HepG2 (cell line): ENCODE measurements around the gene NFKBIL1. TPM values are rescaled to one million over a fixed set of nuclear protein-coding genes. Genes with fewer than 3 reads are reported as not detected.
A peak's percentile ranks its signal among the peaks of the same experiment; 100 is the strongest.

ENCODE experiments used
- AKAP8 ChIP-seq: sonication (generic); formaldehyde crosslinking; IDR thresholded peaks from 2 replicates; pipeline ENCODE4 v1.5.1; 2020; ENCODE audit warnings: mild to moderate bottlenecking, missing genetic modification reagents
- ATF7 ChIP-seq, 2 experiments: fragments of 450-650 bp in 1 of 2; sonication (generic) in 1 of 2; formaldehyde crosslinking in 1 of 2; IDR thresholded peaks; 2 replicates each; pipeline versions ENCODE4 v1.4.0 to v1.6.1; 2016 to 2020; ENCODE audit warnings: antibody characterized with exemption in 1 of 2, mild to moderate bottlenecking in 1 of 2, missing genetic modification reagents in 1 of 2
- BRD4 ChIP-seq: sonication (generic); formaldehyde crosslinking; IDR thresholded peaks from 2 replicates; pipeline ENCODE4 v1.4.0; 2020; ENCODE audit warnings: missing genetic modification reagents
- HNF4A ChIP-seq: sonication (generic); formaldehyde crosslinking; IDR thresholded peaks from 2 replicates; pipeline ENCODE4 v1.4.0; 2020; ENCODE audit warnings: missing genetic modification reagents
- KLF6 ChIP-seq: IDR thresholded peaks from 2 replicates; pipeline ENCODE4 v1.8.0; 2016; ENCODE audit warnings: missing biosample characterization, missing genetic modification reagents
- NR2F1 ChIP-seq, 2 experiments: fragments of 450-650 bp in 1 of 2; formaldehyde crosslinking in 1 of 2; IDR thresholded peaks; 2 replicates each; pipeline versions ENCODE4 v1.5.0 to v1.6.1; 2016 to 2020; ENCODE audit warnings: mild to moderate bottlenecking in 1 of 2, missing compliant biosample characterization in 1 of 2, missing genetic modification reagents in 1 of 2, moderate library complexity in 1 of 2
- NRL ChIP-seq: sonication (generic); formaldehyde crosslinking; IDR thresholded peaks from 2 replicates; pipeline ENCODE4 v1.5.0; 2020; ENCODE audit warnings: missing genetic modification reagents, mild to moderate bottlenecking, moderate library complexity, borderline replicate concordance
- RFX1 ChIP-seq: fragments of 450-650 bp; IDR thresholded peaks from 2 replicates; pipeline ENCODE4 v1.6.1; 2017
- SMC3 ChIP-seq: IDR thresholded peaks from 2 replicates; pipeline ENCODE4 v1.6.1; 2011; ENCODE audit warnings: low read length, improper control_type of control experiment
- SSRP1 ChIP-seq: IDR thresholded peaks from 2 replicates; pipeline ENCODE4 v1.6.1; 2016; ENCODE audit warnings: control low read depth
- STAT5B ChIP-seq: sonication (generic); formaldehyde crosslinking; IDR thresholded peaks from 2 replicates; pipeline ENCODE4 v1.4.0; 2020; ENCODE audit warnings: missing genetic modification reagents
- TBP ChIP-seq: sonication (generic); formaldehyde crosslinking; IDR thresholded peaks from 2 replicates; pipeline ENCODE4 v1.5.0; 2020; ENCODE audit warnings: missing genetic modification reagents
- ZNF138 ChIP-seq: sonication (generic); formaldehyde crosslinking; IDR thresholded peaks from 2 replicates; pipeline ENCODE4 v1.5.0; 2020; ENCODE audit warnings: mild to moderate bottlenecking, low read depth, missing genetic modification reagents
- ZNF274 ChIP-seq: sonication (generic); formaldehyde crosslinking; IDR thresholded peaks from 2 replicates; pipeline ENCODE4 v1.5.1; 2020; ENCODE audit warnings: mild to moderate bottlenecking, missing genetic modification reagents
- ZNF337 ChIP-seq: sonication (generic); formaldehyde crosslinking; IDR thresholded peaks from 2 replicates; pipeline ENCODE4 v1.5.1; 2020; ENCODE audit warnings: missing genetic modification reagents, low read depth, mild to moderate bottlenecking, borderline replicate concordance
- ZNF737 ChIP-seq: sonication (generic); formaldehyde crosslinking; IDR thresholded peaks from 2 replicates; pipeline ENCODE4 v1.5.0; 2020; ENCODE audit warnings: missing genetic modification reagents, mild to moderate bottlenecking, borderline replicate concordance
- ZNF879 ChIP-seq: sonication (generic); formaldehyde crosslinking; IDR thresholded peaks from 2 replicates; pipeline ENCODE4 v1.8.1; 2023; ENCODE audit warnings: missing genetic modification reagents
- polyA plus RNA-seq, 8 experiments: library from polyadenylated mRNA; depleted of rRNA in 3 of 8; stranded (reverse) in 7 of 8; unstranded in 1 of 8; fragments of >200 nt; fragmentation: Illumina TruSeq in 4 of 8; extraction: Trizol in 4 of 8; gene quantifications; 2 replicates each; pipeline versions ENCODE4 v1.2.1 to v1.2.3, GENCODE V29; 2011 to 2016; ENCODE audit warnings: low read depth in 4 of 8, missing spikeins in 1 of 8, mixed read lengths in 1 of 8; ENCODE audit not compliant: insufficient read depth in 1 of 8
- total RNA-seq, 5 experiments: library from RNA; depleted of rRNA; stranded (reverse); fragments of >200 nt; fragmentation: Illumina TruSeq; extraction: Trizol; gene quantifications; 2 replicates each; pipeline ENCODE4 v1.2.3, GENCODE V29; 2016; ENCODE audit warnings: low read depth in 1 of 5
- TF ChIP-seq, protein P1 (sequence below): sonication (generic); formaldehyde crosslinking; IDR thresholded peaks from 2 replicates; pipeline ENCODE4 v1.4.0; 2020; ENCODE audit warnings: missing genetic modification reagents
- TF ChIP-seq, protein P2 (sequence below): sonication (generic); formaldehyde crosslinking; IDR thresholded peaks from 2 replicates; pipeline ENCODE4 v1.5.1; 2020; ENCODE audit warnings: missing genetic modification reagents, mild to moderate bottlenecking, borderline replicate concordance
- TF ChIP-seq, protein P3 (sequence below): sonication (generic); formaldehyde crosslinking; IDR thresholded peaks from 2 replicates; pipeline ENCODE4 v1.5.1; 2020; ENCODE audit warnings: missing genetic modification reagents, mild to moderate bottlenecking, borderline replicate concordance
- TF ChIP-seq, protein P4 (sequence below): sonication (generic); formaldehyde crosslinking; IDR thresholded peaks from 2 replicates; pipeline ENCODE4 v1.8.1; 2023; ENCODE audit warnings: mild to moderate bottlenecking, missing genetic modification reagents
- TF ChIP-seq, protein P5 (sequence below): sonication (generic); formaldehyde crosslinking; conservative IDR thresholded peaks from 2 replicates; pipeline ENCODE4 v1.4.0; 2020; ENCODE audit warnings: missing genetic modification reagents

NFKBIL1 gene
- total and polyA plus RNA-seq, 2 of the 13 experiments (the other 11 are each of a cell fraction or from before 2014, with no cell fraction given) = 9.7 to 19.5 TPM

DNA sequence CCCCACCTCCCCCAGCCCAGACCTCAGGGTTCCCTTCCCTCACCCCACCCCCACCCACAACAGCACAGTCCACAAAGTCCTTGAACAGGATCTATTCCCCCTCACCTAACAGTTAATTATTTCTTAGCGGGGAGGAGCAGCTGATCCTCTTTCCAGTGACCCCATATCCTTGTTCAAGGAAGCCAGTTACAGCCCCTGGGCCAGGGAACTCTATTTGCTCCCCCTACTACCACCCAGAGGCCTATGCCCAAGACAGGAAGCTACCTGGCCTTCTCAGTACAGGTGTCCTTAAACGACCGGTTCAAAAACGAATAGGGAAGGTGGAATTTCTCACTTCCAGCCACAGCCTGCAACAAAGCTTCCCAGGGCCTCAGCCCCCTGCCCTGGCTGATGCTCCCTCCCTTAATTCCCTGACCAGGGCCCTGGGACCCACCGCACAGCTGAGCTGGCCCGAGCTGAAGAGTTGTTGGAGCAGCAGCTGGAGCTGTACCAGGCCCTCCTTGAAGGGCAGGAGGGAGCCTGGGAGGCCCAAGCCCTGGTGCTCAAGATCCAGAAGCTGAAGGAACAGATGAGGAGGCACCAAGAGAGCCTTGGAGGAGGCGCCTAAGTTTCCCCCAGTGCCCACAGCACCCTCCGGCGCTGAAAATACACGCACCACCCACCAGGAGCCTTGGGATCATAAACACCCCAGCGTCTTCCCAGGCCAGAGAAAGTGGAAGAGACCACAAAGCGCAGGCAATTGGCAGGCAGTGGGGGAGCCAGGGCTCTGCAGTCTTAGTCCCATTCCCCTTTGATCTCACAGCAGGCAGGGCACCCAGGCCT, 17.9 kb upstream of the NFKBIL1 start (continued):
- TF ChIP-seq ZNF879 (CRISPR knock-in tag) (no peak), ZNF737 (CRISPR knock-in tag) (0 out of 2 replicates have a peak, but pooled peaks have one; percentile 33), KLF6 (CRISPR knock-in tag) (no peak), ZNF138 (CRISPR knock-in tag) (no peak), STAT5B (no peak), ZNF274 (CRISPR knock-in tag) (no peak), NRL (peak; percentile 72), BRD4 (CRISPR knock-in tag) (no peak), ZNF337 (CRISPR knock-in tag) (no peak), RFX1 (no peak), HNF4A (CRISPR knock-in tag) (no peak), SMC3 (no peak), TBP (no peak), ATF7 (IDR thresholded peaks at IDR 0.05) (no peak), ATF7 (CRISPR knock-in tag; IDR thresholded peaks at IDR 0.05) (no peak), SSRP1 (CRISPR knock-in tag) (peak; percentile 20; the same call in 1 of the 2 replicates), NR2F1 (CRISPR knock-in tag; IDR thresholded peaks at IDR 0.05) (no peak), AKAP8 (CRISPR knock-in tag) (peak; percentile 59; the same call in 1 of the 2 replicates)
- TF ChIP-seq, protein P1, sequence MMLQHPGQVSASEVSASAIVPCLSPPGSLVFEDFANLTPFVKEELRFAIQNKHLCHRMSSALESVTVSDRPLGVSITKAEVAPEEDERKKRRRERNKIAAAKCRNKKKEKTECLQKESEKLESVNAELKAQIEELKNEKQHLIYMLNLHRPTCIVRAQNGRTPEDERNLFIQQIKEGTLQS (CRISPR knock-in tag) = no peak
- TF ChIP-seq, protein P2, sequence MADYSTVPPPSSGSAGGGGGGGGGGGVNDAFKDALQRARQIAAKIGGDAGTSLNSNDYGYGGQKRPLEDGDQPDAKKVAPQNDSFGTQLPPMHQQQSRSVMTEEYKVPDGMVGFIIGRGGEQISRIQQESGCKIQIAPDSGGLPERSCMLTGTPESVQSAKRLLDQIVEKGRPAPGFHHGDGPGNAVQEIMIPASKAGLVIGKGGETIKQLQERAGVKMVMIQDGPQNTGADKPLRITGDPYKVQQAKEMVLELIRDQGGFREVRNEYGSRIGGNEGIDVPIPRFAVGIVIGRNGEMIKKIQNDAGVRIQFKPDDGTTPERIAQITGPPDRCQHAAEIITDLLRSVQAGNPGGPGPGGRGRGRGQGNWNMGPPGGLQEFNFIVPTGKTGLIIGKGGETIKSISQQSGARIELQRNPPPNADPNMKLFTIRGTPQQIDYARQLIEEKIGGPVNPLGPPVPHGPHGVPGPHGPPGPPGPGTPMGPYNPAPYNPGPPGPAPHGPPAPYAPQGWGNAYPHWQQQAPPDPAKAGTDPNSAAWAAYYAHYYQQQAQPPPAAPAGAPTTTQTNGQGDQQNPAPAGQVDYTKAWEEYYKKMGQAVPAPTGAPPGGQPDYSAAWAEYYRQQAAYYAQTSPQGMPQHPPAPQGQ = no peak
- TF ChIP-seq, protein P3, sequence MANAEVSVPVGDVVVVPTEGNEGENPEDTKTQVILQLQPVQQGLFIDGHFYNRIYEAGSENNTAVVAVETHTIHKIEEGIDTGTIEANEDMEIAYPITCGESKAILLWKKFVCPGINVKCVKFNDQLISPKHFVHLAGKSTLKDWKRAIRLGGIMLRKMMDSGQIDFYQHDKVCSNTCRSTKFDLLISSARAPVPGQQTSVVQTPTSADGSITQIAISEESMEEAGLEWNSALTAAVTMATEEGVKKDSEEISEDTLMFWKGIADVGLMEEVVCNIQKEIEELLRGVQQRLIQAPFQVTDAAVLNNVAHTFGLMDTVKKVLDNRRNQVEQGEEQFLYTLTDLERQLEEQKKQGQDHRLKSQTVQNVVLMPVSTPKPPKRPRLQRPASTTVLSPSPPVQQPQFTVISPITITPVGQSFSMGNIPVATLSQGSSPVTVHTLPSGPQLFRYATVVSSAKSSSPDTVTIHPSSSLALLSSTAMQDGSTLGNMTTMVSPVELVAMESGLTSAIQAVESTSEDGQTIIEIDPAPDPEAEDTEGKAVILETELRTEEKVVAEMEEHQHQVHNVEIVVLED = no peak
- TF ChIP-seq, protein P4, sequence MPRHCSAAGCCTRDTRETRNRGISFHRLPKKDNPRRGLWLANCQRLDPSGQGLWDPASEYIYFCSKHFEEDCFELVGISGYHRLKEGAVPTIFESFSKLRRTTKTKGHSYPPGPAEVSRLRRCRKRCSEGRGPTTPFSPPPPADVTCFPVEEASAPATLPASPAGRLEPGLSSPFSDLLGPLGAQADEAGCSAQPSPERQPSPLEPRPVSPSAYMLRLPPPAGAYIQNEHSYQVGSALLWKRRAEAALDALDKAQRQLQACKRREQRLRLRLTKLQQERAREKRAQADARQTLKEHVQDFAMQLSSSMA = no peak
- TF ChIP-seq, protein P5, sequence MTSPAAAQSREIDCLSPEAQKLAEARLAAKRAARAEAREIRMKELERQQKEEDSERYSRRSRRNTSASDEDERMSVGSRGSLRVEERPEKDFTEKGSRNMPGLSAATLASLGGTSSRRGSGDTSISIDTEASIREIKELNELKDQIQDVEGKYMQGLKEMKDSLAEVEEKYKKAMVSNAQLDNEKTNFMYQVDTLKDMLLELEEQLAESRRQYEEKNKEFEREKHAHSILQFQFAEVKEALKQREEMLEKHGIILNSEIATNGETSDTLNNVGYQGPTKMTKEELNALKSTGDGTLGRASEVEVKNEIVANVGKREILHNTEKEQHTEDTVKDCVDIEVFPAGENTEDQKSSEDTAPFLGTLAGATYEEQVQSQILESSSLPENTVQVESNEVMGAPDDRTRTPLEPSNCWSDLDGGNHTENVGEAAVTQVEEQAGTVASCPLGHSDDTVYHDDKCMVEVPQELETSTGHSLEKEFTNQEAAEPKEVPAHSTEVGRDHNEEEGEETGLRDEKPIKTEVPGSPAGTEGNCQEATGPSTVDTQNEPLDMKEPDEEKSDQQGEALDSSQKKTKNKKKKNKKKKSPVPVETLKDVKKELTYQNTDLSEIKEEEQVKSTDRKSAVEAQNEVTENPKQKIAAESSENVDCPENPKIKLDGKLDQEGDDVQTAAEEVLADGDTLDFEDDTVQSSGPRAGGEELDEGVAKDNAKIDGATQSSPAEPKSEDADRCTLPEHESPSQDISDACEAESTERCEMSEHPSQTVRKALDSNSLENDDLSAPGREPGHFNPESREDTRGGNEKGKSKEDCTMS (CRISPR knock-in tag) = no peak
